Gastrocnemius medialis (tissue), 4 donors: Measurements from ENCODE around the gene SCAMP3. TPM values are rescaled to one million over a fixed set of nuclear protein-coding genes. Genes with fewer than 3 reads are reported as not detected.

Source experiments
- ATAC-seq, 2 donors: fragments of 150-250 bp; one replicate each; pipeline ENCODE4 v1.9.1; 2016
- DNase-seq, 2 donors: peaks; one replicate each; pipeline ENCODE4 v3.0.0-alpha.2; 2019
- H3K27ac ChIP-seq, 4 donors: fragments of 200-600 bp; sonication (generic); 1 replicate in 1 of 4; 2 replicates in 3 of 4; pipeline ENCODE4 v1.5.1; 2016 to 2018; ENCODE audit warnings: mild to moderate bottlenecking in 2 of 4, moderate library complexity in 1 of 4
- H3K27me3 ChIP-seq, 3 donors: fragments of 200-600 bp; sonication (generic) in 2 of 3; 1 replicate in 1 of 3; 2 replicates in 2 of 3; pipeline versions ENCODE4 v1.5.1 to v1.6.0; 2016 to 2019; ENCODE audit warnings: mild to moderate bottlenecking in 1 of 3, moderate library complexity in 1 of 3
- H3K36me3 ChIP-seq, 2 donors: fragments of 200-600 bp; sonication (generic) in 1 of 2; one replicate each; pipeline ENCODE4 v1.5.1; 2017 to 2018
- H3K4me1 ChIP-seq, 2 donors: fragments of 200-600 bp; sonication (generic) in 1 of 2; one replicate each; pipeline ENCODE4 v1.5.1; 2016 to 2017; ENCODE audit warnings: mild to moderate bottlenecking in 2 of 2
- H3K4me3 ChIP-seq, 4 donors: fragments of 200-600 bp; sonication (generic) in 3 of 4; 1 replicate in 1 of 4; 2 replicates in 3 of 4; pipeline ENCODE4 v1.5.1; 2016 to 2019; ENCODE audit warnings: mild to moderate bottlenecking in 2 of 4
- H3K9me3 ChIP-seq, 3 donors: fragments of 200-600 bp; sonication (generic) in 2 of 3; 1 replicate in 1 of 3; 2 replicates in 2 of 3; pipeline ENCODE4 v1.5.1; 2016 to 2019
- POLR2A ChIP-seq, 2 donors: fragments of 450-650 bp; IDR thresholded peaks; one replicate each; pipeline ENCODE4 v1.6.1; 2017; ENCODE audit warnings: antibody characterized with exemption in 2 of 2, mild to moderate bottlenecking in 2 of 2, moderate library complexity in 2 of 2
- in situ Hi-C, 4 donors: fragments of 200-750 bp; cut with MboI; loops; one replicate each; pipeline versions ENCODE4 v1.15.0 to v1.8.0; 2017; ENCODE audit warnings: low sequenced_read_pairs in 4 of 4
- intact Hi-C: fragments of 100-400 bp; cut with DNase I; formaldehyde crosslinking; loops from one replicate; pipeline ENCODE4 v1.15.1; 2023; ENCODE audit warnings: low total_unique reads
- total RNA-seq, 4 donors: library from RNA; depleted of rRNA; stranded (reverse); fragments of >200 nt; gene quantifications; one replicate each; pipeline versions ENCODE4 v1.1.0 to v1.2.3, GENCODE V29; 2016
- TF ChIP-seq, protein P1 (sequence below), 5 experiments: fragments of 450-650 bp in 3 of 5; fragments of 200-600 bp in 2 of 5; sonication (generic) in 2 of 5; IDR thresholded peaks in 4 of 5; conservative IDR thresholded peaks in 1 of 5; 1 replicate in 4 of 5; 2 replicates in 1 of 5; pipeline ENCODE4 v1.5.1; 2016 to 2019; ENCODE audit warnings: antibody characterized with exemption in 5 of 5, mild to moderate bottlenecking in 3 of 5, moderate library complexity in 3 of 5

SCAMP3 gene
- total RNA-seq, 4 donors from 2014 or later, result 60.0 to 108 (median 79.3) TPM

DNA sequence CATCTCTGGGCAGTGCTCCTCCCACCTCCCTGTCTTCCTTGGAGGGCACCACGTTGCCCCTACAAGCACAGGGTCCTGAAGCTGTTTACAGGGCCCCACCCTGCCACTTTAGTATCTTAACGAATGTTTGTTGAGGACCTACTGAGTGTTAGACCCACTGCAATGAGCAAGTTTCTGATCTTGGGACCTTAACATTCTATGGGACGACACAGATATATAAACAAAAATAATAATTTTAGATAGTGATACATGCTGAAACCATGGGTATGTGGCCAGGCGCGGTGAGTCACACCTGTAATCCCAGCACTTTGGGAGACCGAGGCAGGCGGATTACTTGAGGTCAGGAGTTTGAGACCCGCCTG lies 17.0 kb downstream of the SCAMP3 start:
- ATAC-seq (no peak), DNase-seq (no peak)
- in situ Hi-C loops, result loop anchor here in 1 of 4 donors (5.0 kb wide), 1 partner anchor 37 kb away; no protein-coding TSS in a partner anchor
- Histone ChIP-seq H3K27ac (peak overlapping the region; percentile 80 to 94 (median 90)), H3K4me3 (peak overlapping the region; percentile 56 to 79 (median 70)), H3K4me1 (peaks cover 25 to 26% of the 10 kb centered on the region in 2 donors), H3K36me3 (peaks cover 0 to 22% of the 10 kb centered on the region in 2 donors), H3K27me3 (no peaks in the 10 kb centered on the region), H3K9me3 (no peaks in the 10 kb centered on the region)
- intact Hi-C loops, result loop anchor here (2.0 kb wide), 1 partner anchor 64 kb away; the partner anchor contains the start of gene FDPS
- TF ChIP-seq POLR2A (IDR thresholded peaks at IDR 0.05), result no peak
- TF ChIP-seq, protein P1, sequence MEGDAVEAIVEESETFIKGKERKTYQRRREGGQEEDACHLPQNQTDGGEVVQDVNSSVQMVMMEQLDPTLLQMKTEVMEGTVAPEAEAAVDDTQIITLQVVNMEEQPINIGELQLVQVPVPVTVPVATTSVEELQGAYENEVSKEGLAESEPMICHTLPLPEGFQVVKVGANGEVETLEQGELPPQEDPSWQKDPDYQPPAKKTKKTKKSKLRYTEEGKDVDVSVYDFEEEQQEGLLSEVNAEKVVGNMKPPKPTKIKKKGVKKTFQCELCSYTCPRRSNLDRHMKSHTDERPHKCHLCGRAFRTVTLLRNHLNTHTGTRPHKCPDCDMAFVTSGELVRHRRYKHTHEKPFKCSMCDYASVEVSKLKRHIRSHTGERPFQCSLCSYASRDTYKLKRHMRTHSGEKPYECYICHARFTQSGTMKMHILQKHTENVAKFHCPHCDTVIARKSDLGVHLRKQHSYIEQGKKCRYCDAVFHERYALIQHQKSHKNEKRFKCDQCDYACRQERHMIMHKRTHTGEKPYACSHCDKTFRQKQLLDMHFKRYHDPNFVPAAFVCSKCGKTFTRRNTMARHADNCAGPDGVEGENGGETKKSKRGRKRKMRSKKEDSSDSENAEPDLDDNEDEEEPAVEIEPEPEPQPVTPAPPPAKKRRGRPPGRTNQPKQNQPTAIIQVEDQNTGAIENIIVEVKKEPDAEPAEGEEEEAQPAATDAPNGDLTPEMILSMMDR (IDR thresholded peaks at IDR 0.05 in 4 of 5, conservative IDR thresholded peaks at IDR 0.05 in 1 of 5), result no peak

DNA sequence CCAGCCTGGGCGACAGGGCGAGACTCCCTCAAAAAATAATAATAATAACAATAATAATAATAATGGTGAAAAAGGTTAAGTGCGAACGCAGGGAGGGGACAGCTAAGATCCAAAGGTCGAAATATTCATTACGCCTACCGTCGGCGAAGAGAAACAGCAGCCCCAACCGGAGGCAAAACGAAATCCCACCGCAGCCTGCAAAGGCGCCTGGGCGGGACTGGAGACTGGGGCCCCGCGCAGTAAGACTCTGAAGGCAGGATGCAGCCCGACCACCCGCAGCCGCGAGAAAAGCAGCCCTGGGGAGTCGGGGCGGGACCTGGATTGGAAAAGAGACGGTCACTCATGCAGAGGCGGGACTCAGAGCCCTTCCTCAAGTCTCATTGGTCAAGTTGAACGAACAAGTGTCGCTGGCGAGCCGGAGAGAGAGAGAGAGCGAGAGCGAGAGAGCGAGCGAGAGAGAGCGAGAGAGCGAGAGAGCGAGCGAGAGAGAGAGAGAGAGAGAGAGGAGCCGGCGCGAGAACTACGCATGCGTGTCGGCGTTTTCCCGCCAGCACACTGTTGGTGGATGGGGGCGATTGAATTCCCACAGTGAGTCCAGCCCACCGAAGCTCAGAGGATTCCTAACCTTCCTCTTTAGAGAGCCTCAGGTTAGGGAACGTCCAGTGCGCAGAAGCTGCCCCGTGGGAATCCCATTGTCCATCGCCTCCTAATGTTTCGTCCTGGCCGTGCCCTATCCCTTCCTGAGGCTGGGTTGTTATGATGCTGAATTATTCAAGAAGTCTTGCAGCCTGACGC lies 17.6 kb downstream of the SCAMP3 start:
- peak overlapping the region; percentile 80 to 94 (median 90) for H3K27ac ChIP-seq
- H3K4me1 ChIP-seq, result peaks cover 25 to 26% of the 10 kb centered on the region in 2 donors
- H3K4me3 ChIP-seq, result peak overlapping the region; percentile 56 to 79 (median 70)
- H3K9me3 ChIP-seq, result no peaks in the 10 kb centered on the region
- TF ChIP-seq, protein P1 (IDR thresholded peaks at IDR 0.05 in 4 of 5, conservative IDR thresholded peaks at IDR 0.05 in 1 of 5), result peak; percentile 23 to 99 (median 77)
- peak; percentile 84 to 90 for TF ChIP-seq POLR2A (IDR thresholded peaks at IDR 0.05)
- H3K36me3 ChIP-seq, result peaks cover 0 to 22% of the 10 kb centered on the region in 2 donors
- DNase-seq (peak; percentile 97 to 98), ATAC-seq (peak; percentile 96 to 97)
- intact Hi-C loops, result loop anchor here (2.0 to 5.0 kb wide), 2 partner anchors 37 to 64 kb away; partner anchors contain the start of genes FDPS, MTX1 and THBS3
- in situ Hi-C loops, result loop anchor here in 1 of 4 donors (5.0 kb wide), 1 partner anchor 38 kb away; no protein-coding TSS in a partner anchor
- no peaks in the 10 kb centered on the region for H3K27me3 ChIP-seq

DNA sequence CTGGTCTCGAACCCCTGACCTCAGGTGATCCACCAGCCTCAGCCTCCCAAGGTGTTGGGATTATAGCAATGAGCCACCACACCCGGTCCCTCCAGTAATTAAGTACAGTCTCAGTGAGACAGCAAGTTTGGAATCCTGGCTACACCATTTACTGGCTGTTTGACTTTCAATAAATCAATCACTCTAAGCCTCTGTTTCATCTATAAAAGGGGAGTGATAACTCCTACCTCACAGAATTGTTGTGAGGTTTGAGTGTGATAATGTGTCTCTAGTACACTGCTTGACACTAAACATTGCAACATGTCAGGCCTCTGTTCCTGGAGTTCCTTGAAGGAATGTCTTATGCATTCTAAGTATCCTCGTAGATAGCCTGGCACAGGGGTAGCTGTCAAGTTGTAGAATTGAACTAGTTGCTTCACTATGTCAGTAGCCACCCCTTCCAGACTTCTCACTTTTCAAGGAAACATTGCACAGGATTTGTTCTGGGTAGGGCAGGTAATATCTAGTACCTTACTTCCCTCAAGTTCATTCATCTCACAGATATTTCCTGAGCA lies 19.3 kb downstream of the SCAMP3 start:
- H3K36me3 ChIP-seq, result peaks cover 0 to 11% of the 10 kb centered on the region in 2 donors
- ATAC-seq (no peak), DNase-seq (no peak)
- peaks cover 25 to 26% of the 10 kb centered on the region in 2 donors for H3K4me1 ChIP-seq
- peak overlapping the region; percentile 80 to 94 (median 90) for H3K27ac ChIP-seq
- peak overlapping the region in 1 of 4 donors; percentile 74 for H3K4me3 ChIP-seq
- in situ Hi-C loops (no loop called here), intact Hi-C loops (loop anchor here (2.0 to 5.0 kb wide), 2 partner anchors 16 to 36 kb away; partner anchors contain the start of genes MTX1 and THBS3)
- H3K27me3 ChIP-seq, result no peaks in the 10 kb centered on the region
- TF ChIP-seq POLR2A (IDR thresholded peaks at IDR 0.05), result no peak
- TF ChIP-seq, protein P1 (IDR thresholded peaks at IDR 0.05 in 4 of 5, conservative IDR thresholded peaks at IDR 0.05 in 1 of 5), result no peak
- no peaks in the 10 kb centered on the region for H3K9me3 ChIP-seq

DNA sequence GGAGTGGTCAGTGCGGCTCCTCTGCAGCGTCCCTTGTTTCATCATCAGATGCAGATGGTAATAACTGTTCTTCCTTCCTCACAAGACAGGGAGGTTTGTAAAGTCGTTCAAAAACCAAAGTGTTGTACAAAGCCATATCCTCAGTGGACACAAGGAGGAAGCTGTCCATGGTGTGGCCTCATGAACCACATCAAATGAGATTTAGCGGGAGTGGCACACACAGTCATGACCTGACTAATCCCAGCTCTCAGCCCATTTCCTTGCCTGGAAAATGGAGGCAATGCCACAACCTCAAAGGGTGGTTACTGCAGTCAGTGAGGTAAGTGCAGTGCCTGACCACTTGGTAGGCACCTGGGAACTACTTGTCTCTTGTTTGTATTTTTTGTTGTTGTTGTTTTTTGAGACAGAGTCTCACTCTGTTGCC lies 20.3 kb downstream of the SCAMP3 start:
- intact Hi-C loops (loop anchor here (1.0 to 5.0 kb wide), 3 partner anchors 15 to 35 kb away; partner anchors contain the start of genes MTX1 and THBS3), in situ Hi-C loops (no loop called here)
- H3K27ac ChIP-seq, result no peak overlapping the region
- ATAC-seq (no peak), DNase-seq (no peak)
- no peaks in the 10 kb centered on the region for H3K9me3 ChIP-seq
- TF ChIP-seq POLR2A (IDR thresholded peaks at IDR 0.05), result no peak
- peaks cover 0 to 10% of the 10 kb centered on the region in 2 donors for H3K36me3 ChIP-seq
- H3K27me3 ChIP-seq, result no peaks in the 10 kb centered on the region
- H3K4me3 ChIP-seq, result no peak overlapping the region
- H3K4me1 ChIP-seq, result peaks cover 25 to 26% of the 10 kb centered on the region in 2 donors
